Smooth muscle cell (in vitro differentiated cells): ENCODE data around the gene OTOS. TPM values are rescaled to one million over a fixed set of nuclear protein-coding genes. Genes with fewer than 3 reads are reported as not detected.

Experiments used
- DNase-seq: peaks from one replicate; lab custom pipeline; 2025; ENCODE audit not compliant: unreplicated experiment; lab: John Stamatoyannopoulos, UW
- H2AFZ ChIP-seq: fragments of 200-600 bp; sonication (generic); 2 replicates; pipeline ENCODE4 v1.6.0; 2016; ENCODE audit warnings: antibody characterized with exemption, low read depth, mild to moderate bottlenecking
- H3F3A ChIP-seq: fragments of 200-600 bp; sonication (generic); 2 replicates; pipeline ENCODE4 v1.6.0; 2017; ENCODE audit warnings: antibody characterized with exemption, low read depth
- H3K27ac ChIP-seq: fragments of 200-600 bp; sonication (generic); 2 replicates; pipeline ENCODE4 v1.5.1; 2016; ENCODE audit warnings: low read depth, mild to moderate bottlenecking
- H3K27me3 ChIP-seq: fragments of 200-600 bp; sonication (generic); 2 replicates; pipeline ENCODE4 v1.6.1; 2016; ENCODE audit warnings: low read depth, mild to moderate bottlenecking
- H3K36me3 ChIP-seq: fragments of 200-600 bp; sonication (generic); 2 replicates; pipeline ENCODE4 v1.5.1; 2016; ENCODE audit warnings: low read depth
- H3K4me1 ChIP-seq: fragments of 200-600 bp; sonication (generic); 2 replicates; pipeline ENCODE4 v1.5.1; 2016; ENCODE audit warnings: low read depth
- H3K4me2 ChIP-seq: fragments of 200-600 bp; sonication (generic); 2 replicates; pipeline ENCODE4 v1.6.0; 2016; ENCODE audit warnings: mild to moderate bottlenecking
- H3K4me3 ChIP-seq: fragments of 200-600 bp; sonication (generic); 2 replicates; pipeline ENCODE4 v1.5.1; 2016; ENCODE audit warnings: mild to moderate bottlenecking
- H3K79me2 ChIP-seq: fragments of 200-600 bp; sonication (generic); 2 replicates; pipeline ENCODE4 v1.6.0; 2016; ENCODE audit warnings: low read depth, mild to moderate bottlenecking
- H3K9ac ChIP-seq: fragments of 200-600 bp; sonication (generic); 2 replicates; pipeline ENCODE4 v1.6.0; 2016; ENCODE audit warnings: low read depth
- H3K9me3 ChIP-seq: fragments of 200-600 bp; sonication (generic); replicated peaks from 2 replicates; pipeline ENCODE4 v1.5.1; 2016; ENCODE audit warnings: low read depth
- H4K20me1 ChIP-seq: fragments of 200-600 bp; sonication (generic); 2 replicates; pipeline ENCODE4 v1.6.0; 2016; ENCODE audit warnings: low read depth
- CTCF ChIP-seq: fragments of 200-600 bp; sonication (generic); IDR thresholded peaks from 2 replicates; pipeline ENCODE4 v1.5.1; 2017; ENCODE audit warnings: borderline replicate concordance, mild to moderate bottlenecking, antibody characterized with exemption; ENCODE audit not compliant: insufficient read depth, poor library complexity, severe bottlenecking
- WGBS: methylation state at CpG from one replicate; pipeline ENCODE4 v1.1.7; 2016; ENCODE audit warnings: low lambda C conversion rate; 5-methylcytosine and 5-hydroxymethylcytosine counted together
- polyA plus RNA-seq: library from polyadenylated mRNA; unstranded; fragments of >200 nt; fragmentation: Nextera tagmentation; extraction: Ambion mirVana; gene quantifications from 2 replicates; pipeline ENCODE4 v1.2.1, GENCODE V29; 2016
- total RNA-seq: library from RNA; depleted of rRNA; stranded (reverse); fragments of >200 nt; gene quantifications from 2 replicates; pipeline ENCODE4 v1.2.3, GENCODE V29; 2014

The OTOS gene
- total and polyA plus RNA-seq, 2 experiments from 2014 or later = not detected

- Histone ChIP-seq H3K36me3 (no peaks in the 10 kb centered on the region), H3K27ac (no peak overlapping the region), H4K20me1 (no peaks in the 10 kb centered on the region), H3F3A (no peaks in the 10 kb centered on the region), H3K79me2 (no peaks in the 10 kb centered on the region), H2AFZ (no peak overlapping the region), H3K4me2 (no peak overlapping the region), H3K4me1 (peaks cover 6% of the 10 kb centered on the region), H3K9ac (no peak overlapping the region), H3K4me3 (no peak overlapping the region), H3K27me3 (peaks cover 11% of the 10 kb centered on the region), H3K9me3 (no peaks in the 10 kb centered on the region)
- peak; percentile 76 for TF ChIP-seq CTCF
- DNase-seq = peak; percentile 5
- 35% methylated on average over 12 of the region's 12 CpGs for WGBS
These were observed 9.7 kb upstream of the OTOS start for GRCh38 chr2:240149943-240150784.

GRCh38 chr2:240147911-240148587 lies 7.6 kb upstream of the OTOS start:
- Histone ChIP-seq H2AFZ (no peak overlapping the region), H3K79me2 (no peaks in the 10 kb centered on the region), H3K27me3 (peaks cover 8% of the 10 kb centered on the region), H4K20me1 (no peaks in the 10 kb centered on the region), H3K9ac (no peak overlapping the region), H3K36me3 (no peaks in the 10 kb centered on the region), H3K4me2 (no peak overlapping the region), H3K4me1 (no peaks in the 10 kb centered on the region), H3F3A (no peaks in the 10 kb centered on the region), H3K4me3 (no peak overlapping the region), H3K9me3 (no peaks in the 10 kb centered on the region), H3K27ac (no peak overlapping the region)
- DNase-seq = no peak
- 94% methylated on average over 17 of the region's 20 CpGs for WGBS
- TF ChIP-seq CTCF = no peak

GRCh38 chr2:240147382-240147781 lies 6.9 kb upstream of the OTOS start:
- 89% methylated on average over 5 of the region's 5 CpGs for WGBS
- no peak for DNase-seq
- H3K9ac ChIP-seq = no peak overlapping the region
- no peaks in the 10 kb centered on the region for H3K9me3 ChIP-seq
- peaks cover 2% of the 10 kb centered on the region for H3K27me3 ChIP-seq
- H3K36me3 ChIP-seq = no peaks in the 10 kb centered on the region
- H3K27ac ChIP-seq = no peak overlapping the region
- no peaks in the 10 kb centered on the region for H4K20me1 ChIP-seq
- H3K4me1 ChIP-seq = no peaks in the 10 kb centered on the region
- H3K79me2 ChIP-seq = no peaks in the 10 kb centered on the region
- H3K4me3 ChIP-seq = no peak overlapping the region
- no peak for TF ChIP-seq CTCF
- no peak overlapping the region for H3K4me2 ChIP-seq
- no peaks in the 10 kb centered on the region for H3F3A ChIP-seq
- no peak overlapping the region for H2AFZ ChIP-seq
